ENCODE measurements around the gene TENT4A.

GRCh38 chr5:6700685-6701355 is 12.4 kb upstream of the TENT4A start:
- TF ChIP-seq POLR2A (IDR thresholded peaks at IDR 0.05): no peak
- TF ChIP-seq CTCF (IDR thresholded peaks at IDR 0.05): no peak
- TF ChIP-seq EP300 (IDR thresholded peaks at IDR 0.05): no peak
- TF ChIP-seq POLR2AphosphoS5 (IDR thresholded peaks at IDR 0.05): no peak

All from stomach (tissue), 4 donors.